ENCODE results near the gene UNC119B. TPM values are rescaled to one million over a fixed set of nuclear protein-coding genes. Genes with fewer than 3 reads are reported as not detected.

Gene UNC119B
- total and polyA plus RNA-seq, 4 donors: 3.8 to 24.8 (median 11.8) TPM

DNA sequence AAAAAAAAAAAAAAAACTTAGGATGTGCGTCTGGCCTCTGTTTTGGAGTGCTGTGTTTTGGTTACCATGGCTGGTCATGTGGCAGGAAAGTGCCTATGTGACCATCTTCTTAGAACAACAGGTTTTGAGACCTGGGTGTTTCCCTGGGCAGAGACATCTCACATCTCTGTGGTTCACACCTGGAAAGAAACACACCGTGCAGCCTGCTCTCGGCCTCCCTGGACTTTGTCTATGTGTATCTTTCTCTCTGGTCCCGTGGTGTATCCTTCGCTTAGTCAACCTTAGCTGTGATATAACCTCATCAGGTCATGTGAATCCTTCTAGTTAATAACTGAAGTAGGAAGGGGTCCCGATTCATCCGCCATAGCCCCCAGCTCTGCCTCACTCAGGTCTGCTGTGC lies 38.0 kb downstream of the UNC119B start:
- 59% methylated on average over 7 of the region's 7 CpGs for WGBS
- Histone ChIP-seq H3K27me3 (ENCODE audit: control insufficient read depth in 4 of 4, insufficient read depth in 4 of 4, low read length in 3 of 4) (no peaks in the 10 kb centered on the region), H3K4me1 (ENCODE audit: control insufficient read depth in 4 of 4, insufficient read depth in 4 of 4, low read length in 3 of 4) (peaks cover 0 to 2% (median 0%) of the 10 kb centered on the region in 4 donors), H3K4me3 (ENCODE audit: low read depth in 1 of 3, low read length in 3 of 3) (no peak overlapping the region), H3K9ac (ENCODE audit: low read depth in 1 of 2, low read length in 2 of 2) (no peak overlapping the region), H3K27ac (ENCODE audit: low read depth in 1 of 2, low read length in 2 of 2) (no peak overlapping the region), H3K36me3 (ENCODE audit: control insufficient read depth in 4 of 4, insufficient read depth in 3 of 4, low read depth in 1 of 4, low read length in 3 of 4) (no peaks in the 10 kb centered on the region), H3K9me3 (ENCODE audit: control insufficient read depth in 4 of 4, low read length in 3 of 4) (no peaks in the 10 kb centered on the region)
- no peak for DNase-seq (ENCODE audit: low spot score)
- TF ChIP-seq EGR1 (IDR thresholded peaks at IDR 0.05; ENCODE audit: low read depth in 2 of 2) (no peak), HNF4A (conservative IDR thresholded peaks at IDR 0.05) (peak in 1 of 2 donors; percentile 4)

DNA sequence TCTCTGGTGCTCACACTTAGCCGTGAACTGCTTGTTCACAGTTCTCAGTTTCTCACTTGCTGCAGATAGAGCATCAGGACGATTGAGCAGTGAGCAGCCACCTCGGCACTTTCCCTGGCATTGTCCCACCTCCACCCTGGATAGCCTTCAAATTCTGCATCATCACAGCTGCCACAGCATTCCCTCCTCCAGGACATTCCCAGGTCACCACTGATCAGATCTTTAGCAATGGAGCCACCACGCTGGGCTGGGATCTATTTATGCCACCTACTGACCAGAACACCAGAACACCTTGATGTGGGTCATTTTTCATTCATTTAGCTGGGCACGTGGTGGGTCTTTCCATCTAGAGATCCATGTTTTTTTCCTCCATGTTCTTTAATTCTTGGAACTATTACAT lies 39.0 kb downstream of the UNC119B start:
- H3K9me3 ChIP-seq (ENCODE audit: control insufficient read depth in 4 of 4, low read length in 3 of 4): no peaks in the 10 kb centered on the region
- TF ChIP-seq RAD21 (IDR thresholded peaks at IDR 0.05): peak in 1 of 2 donors; percentile 7
- TF ChIP-seq TAF1 (conservative IDR thresholded peaks at IDR 0.05): no peak
- H3K9ac ChIP-seq (ENCODE audit: low read depth in 1 of 2, low read length in 2 of 2): no peak overlapping the region
- H3K4me3 ChIP-seq (ENCODE audit: low read depth in 1 of 3, low read length in 3 of 3): no peak overlapping the region
- no peaks in the 10 kb centered on the region for H3K36me3 ChIP-seq (ENCODE audit: control insufficient read depth in 4 of 4, insufficient read depth in 3 of 4, low read depth in 1 of 4, low read length in 3 of 4)
- 80% methylated on average over 5 of the region's 5 CpGs for WGBS
- no peaks in the 10 kb centered on the region for H3K27me3 ChIP-seq (ENCODE audit: control insufficient read depth in 4 of 4, insufficient read depth in 4 of 4, low read length in 3 of 4)
- DNase-seq (ENCODE audit: low spot score): no peak
- H3K27ac ChIP-seq (ENCODE audit: low read depth in 1 of 2, low read length in 2 of 2): no peak overlapping the region
- peaks cover 0 to 2% (median 0%) of the 10 kb centered on the region in 4 donors for H3K4me1 ChIP-seq (ENCODE audit: control insufficient read depth in 4 of 4, insufficient read depth in 4 of 4, low read length in 3 of 4)

DNA sequence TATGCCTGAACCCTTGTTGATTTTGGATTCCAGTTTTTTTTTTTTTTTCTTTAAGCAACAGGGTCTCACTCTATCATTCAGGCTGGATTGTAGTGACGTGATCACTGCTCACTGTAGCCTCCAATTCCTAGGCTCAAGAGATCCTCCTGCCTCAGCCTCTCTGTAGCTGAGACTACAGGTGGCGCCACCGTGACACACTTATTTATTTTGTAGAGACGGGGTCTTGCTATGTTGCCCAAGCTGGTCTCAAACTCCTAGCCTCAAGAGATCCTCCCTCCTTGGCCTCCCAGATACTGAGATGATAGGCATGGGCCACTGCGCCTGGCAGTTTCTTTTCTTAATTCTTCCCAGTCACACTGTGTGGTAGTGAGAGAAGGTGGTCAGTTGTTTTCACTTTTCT lies 40.5 kb downstream of the UNC119B start:
- H3K4me3 ChIP-seq (ENCODE audit: low read depth in 1 of 3, low read length in 3 of 3): no peak overlapping the region
- 95% methylated on average over 5 of the region's 5 CpGs for WGBS
- peaks cover 0 to 1% (median 0%) of the 10 kb centered on the region in 4 donors for H3K9me3 ChIP-seq (ENCODE audit: control insufficient read depth in 4 of 4, low read length in 3 of 4)
- no peaks in the 10 kb centered on the region for H3K36me3 ChIP-seq (ENCODE audit: control insufficient read depth in 4 of 4, insufficient read depth in 3 of 4, low read depth in 1 of 4, low read length in 3 of 4)
- H3K27me3 ChIP-seq (ENCODE audit: control insufficient read depth in 4 of 4, insufficient read depth in 4 of 4, low read length in 3 of 4): no peaks in the 10 kb centered on the region
- DNase-seq (ENCODE audit: low spot score): no peak
- H3K4me1 ChIP-seq (ENCODE audit: control insufficient read depth in 4 of 4, insufficient read depth in 4 of 4, low read length in 3 of 4): peaks cover 0 to 2% (median 0%) of the 10 kb centered on the region in 4 donors
- TF ChIP-seq HNF4G (IDR thresholded peaks at IDR 0.05) (no peak), RAD21 (IDR thresholded peaks at IDR 0.05) (no peak), GABPA (IDR thresholded peaks at IDR 0.05 in 1 of 2, conservative IDR thresholded peaks at IDR 0.05 in 1 of 2) (no peak)
- TF ChIP-seq, protein P1, sequence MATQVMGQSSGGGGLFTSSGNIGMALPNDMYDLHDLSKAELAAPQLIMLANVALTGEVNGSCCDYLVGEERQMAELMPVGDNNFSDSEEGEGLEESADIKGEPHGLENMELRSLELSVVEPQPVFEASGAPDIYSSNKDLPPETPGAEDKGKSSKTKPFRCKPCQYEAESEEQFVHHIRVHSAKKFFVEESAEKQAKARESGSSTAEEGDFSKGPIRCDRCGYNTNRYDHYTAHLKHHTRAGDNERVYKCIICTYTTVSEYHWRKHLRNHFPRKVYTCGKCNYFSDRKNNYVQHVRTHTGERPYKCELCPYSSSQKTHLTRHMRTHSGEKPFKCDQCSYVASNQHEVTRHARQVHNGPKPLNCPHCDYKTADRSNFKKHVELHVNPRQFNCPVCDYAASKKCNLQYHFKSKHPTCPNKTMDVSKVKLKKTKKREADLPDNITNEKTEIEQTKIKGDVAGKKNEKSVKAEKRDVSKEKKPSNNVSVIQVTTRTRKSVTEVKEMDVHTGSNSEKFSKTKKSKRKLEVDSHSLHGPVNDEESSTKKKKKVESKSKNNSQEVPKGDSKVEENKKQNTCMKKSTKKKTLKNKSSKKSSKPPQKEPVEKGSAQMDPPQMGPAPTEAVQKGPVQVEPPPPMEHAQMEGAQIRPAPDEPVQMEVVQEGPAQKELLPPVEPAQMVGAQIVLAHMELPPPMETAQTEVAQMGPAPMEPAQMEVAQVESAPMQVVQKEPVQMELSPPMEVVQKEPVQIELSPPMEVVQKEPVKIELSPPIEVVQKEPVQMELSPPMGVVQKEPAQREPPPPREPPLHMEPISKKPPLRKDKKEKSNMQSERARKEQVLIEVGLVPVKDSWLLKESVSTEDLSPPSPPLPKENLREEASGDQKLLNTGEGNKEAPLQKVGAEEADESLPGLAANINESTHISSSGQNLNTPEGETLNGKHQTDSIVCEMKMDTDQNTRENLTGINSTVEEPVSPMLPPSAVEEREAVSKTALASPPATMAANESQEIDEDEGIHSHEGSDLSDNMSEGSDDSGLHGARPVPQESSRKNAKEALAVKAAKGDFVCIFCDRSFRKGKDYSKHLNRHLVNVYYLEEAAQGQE (IDR thresholded peaks at IDR 0.05): no peak
- TF ChIP-seq, protein P2, sequence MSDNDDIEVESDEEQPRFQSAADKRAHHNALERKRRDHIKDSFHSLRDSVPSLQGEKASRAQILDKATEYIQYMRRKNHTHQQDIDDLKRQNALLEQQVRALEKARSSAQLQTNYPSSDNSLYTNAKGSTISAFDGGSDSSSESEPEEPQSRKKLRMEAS (IDR thresholded peaks at IDR 0.05): no peak
- no peak overlapping the region for H3K27ac ChIP-seq (ENCODE audit: low read depth in 1 of 2, low read length in 2 of 2)
- no peak overlapping the region for H3K9ac ChIP-seq (ENCODE audit: low read depth in 1 of 2, low read length in 2 of 2)

DNA sequence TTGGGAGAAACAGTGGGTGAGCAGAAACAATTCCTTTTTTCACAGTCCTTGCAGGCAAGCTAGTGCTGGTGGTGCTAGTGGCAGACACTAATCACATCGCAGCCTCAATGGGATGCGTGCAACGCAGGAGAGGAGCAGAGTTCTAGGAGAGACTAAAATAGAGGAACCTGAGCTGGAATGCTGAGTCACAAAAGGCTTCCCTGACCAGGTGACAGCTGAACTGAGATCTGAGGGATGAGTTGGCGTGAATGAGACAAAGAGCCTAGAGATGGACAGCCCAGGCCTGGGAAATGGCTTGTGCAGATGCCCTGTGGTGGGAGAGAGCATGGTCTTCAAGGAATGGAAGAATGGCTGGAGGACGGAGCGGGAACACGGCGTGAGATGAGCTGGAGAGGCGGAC lies 41.1 kb downstream of the UNC119B start:
- peaks cover 0 to 1% (median 0%) of the 10 kb centered on the region in 4 donors for H3K9me3 ChIP-seq (ENCODE audit: control insufficient read depth in 4 of 4, low read length in 3 of 4)
- no peak for DNase-seq (ENCODE audit: low spot score)
- no peak overlapping the region for H3K4me3 ChIP-seq (ENCODE audit: low read depth in 1 of 3, low read length in 3 of 3)
- 98% methylated on average over 9 of the region's 9 CpGs for WGBS
- no peaks in the 10 kb centered on the region for H3K27me3 ChIP-seq (ENCODE audit: control insufficient read depth in 4 of 4, insufficient read depth in 4 of 4, low read length in 3 of 4)
- H3K4me1 ChIP-seq (ENCODE audit: control insufficient read depth in 4 of 4, insufficient read depth in 4 of 4, low read length in 3 of 4): peaks cover 0 to 2% (median 0%) of the 10 kb centered on the region in 4 donors
- H3K36me3 ChIP-seq (ENCODE audit: control insufficient read depth in 4 of 4, insufficient read depth in 3 of 4, low read depth in 1 of 4, low read length in 3 of 4): no peaks in the 10 kb centered on the region
- H3K9ac ChIP-seq (ENCODE audit: low read depth in 1 of 2, low read length in 2 of 2): no peak overlapping the region
- no peak overlapping the region for H3K27ac ChIP-seq (ENCODE audit: low read depth in 1 of 2, low read length in 2 of 2)
- TF ChIP-seq EGR1 (IDR thresholded peaks at IDR 0.05; ENCODE audit: low read depth in 2 of 2) (no peak), HNF4A (conservative IDR thresholded peaks at IDR 0.05) (no peak), YY1 (IDR thresholded peaks at IDR 0.05) (no peak), JUND (IDR thresholded peaks at IDR 0.05) (no peak), HNF4G (IDR thresholded peaks at IDR 0.05) (no peak), SP1 (IDR thresholded peaks at IDR 0.05) (no peak), RAD21 (IDR thresholded peaks at IDR 0.05) (no peak), TAF1 (conservative IDR thresholded peaks at IDR 0.05) (no peak), RXRA (IDR thresholded peaks at IDR 0.05) (no peak), FOXA2 (IDR thresholded peaks at IDR 0.05) (no peak), FOXA1 (IDR thresholded peaks at IDR 0.05) (no peak), NR2F2 (IDR thresholded peaks at IDR 0.05) (no peak)
- TF ChIP-seq, protein P3, sequence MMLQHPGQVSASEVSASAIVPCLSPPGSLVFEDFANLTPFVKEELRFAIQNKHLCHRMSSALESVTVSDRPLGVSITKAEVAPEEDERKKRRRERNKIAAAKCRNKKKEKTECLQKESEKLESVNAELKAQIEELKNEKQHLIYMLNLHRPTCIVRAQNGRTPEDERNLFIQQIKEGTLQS (IDR thresholded peaks at IDR 0.05): no peak
- TF ChIP-seq, protein P4, sequence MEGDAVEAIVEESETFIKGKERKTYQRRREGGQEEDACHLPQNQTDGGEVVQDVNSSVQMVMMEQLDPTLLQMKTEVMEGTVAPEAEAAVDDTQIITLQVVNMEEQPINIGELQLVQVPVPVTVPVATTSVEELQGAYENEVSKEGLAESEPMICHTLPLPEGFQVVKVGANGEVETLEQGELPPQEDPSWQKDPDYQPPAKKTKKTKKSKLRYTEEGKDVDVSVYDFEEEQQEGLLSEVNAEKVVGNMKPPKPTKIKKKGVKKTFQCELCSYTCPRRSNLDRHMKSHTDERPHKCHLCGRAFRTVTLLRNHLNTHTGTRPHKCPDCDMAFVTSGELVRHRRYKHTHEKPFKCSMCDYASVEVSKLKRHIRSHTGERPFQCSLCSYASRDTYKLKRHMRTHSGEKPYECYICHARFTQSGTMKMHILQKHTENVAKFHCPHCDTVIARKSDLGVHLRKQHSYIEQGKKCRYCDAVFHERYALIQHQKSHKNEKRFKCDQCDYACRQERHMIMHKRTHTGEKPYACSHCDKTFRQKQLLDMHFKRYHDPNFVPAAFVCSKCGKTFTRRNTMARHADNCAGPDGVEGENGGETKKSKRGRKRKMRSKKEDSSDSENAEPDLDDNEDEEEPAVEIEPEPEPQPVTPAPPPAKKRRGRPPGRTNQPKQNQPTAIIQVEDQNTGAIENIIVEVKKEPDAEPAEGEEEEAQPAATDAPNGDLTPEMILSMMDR (IDR thresholded peaks at IDR 0.05; ENCODE audit: low read depth, low read length, missing input control): no peak

Measured in liver (tissue), 9 donors.